ENCODE measurements around the gene ZNF25. TPM values are rescaled to one million over a fixed set of nuclear protein-coding genes. Genes with fewer than 3 reads are reported as not detected.

The ZNF25 gene
- total RNA-seq, result 34.6 TPM

GRCh38 chr10:37976091-37976879, at the start of gene ZNF25:
Gene ZNF25 (minus strand): TSS chr10:37976647. CDS start chr10:37971722, 4,925 bp downstream.

GRCh38 chr10:38010119-38010903, 33.9 kb upstream of the ZNF25 start, which contains the start of gene ZNF33A:
Gene ZNF33A (plus strand): TSS chr10:38010675. CDS start chr10:38012342, 1,667 bp downstream.

Other genes with a start within 250 kb of the ZNF25 start
- gene ZNF248, start 119.0 kb downstream of the ZNF25 start, total RNA-seq, result 59.9 TPM
- gene ZNF33A, start 34.0 kb upstream of the ZNF25 start, total RNA-seq, result 86.0 TPM
- gene ZNF37A, start 117.7 kb upstream of the ZNF25 start, total RNA-seq, result 42.6 TPM